ENCODE results near the gene ANKRD42.

ANKRD42 gene

DNA sequence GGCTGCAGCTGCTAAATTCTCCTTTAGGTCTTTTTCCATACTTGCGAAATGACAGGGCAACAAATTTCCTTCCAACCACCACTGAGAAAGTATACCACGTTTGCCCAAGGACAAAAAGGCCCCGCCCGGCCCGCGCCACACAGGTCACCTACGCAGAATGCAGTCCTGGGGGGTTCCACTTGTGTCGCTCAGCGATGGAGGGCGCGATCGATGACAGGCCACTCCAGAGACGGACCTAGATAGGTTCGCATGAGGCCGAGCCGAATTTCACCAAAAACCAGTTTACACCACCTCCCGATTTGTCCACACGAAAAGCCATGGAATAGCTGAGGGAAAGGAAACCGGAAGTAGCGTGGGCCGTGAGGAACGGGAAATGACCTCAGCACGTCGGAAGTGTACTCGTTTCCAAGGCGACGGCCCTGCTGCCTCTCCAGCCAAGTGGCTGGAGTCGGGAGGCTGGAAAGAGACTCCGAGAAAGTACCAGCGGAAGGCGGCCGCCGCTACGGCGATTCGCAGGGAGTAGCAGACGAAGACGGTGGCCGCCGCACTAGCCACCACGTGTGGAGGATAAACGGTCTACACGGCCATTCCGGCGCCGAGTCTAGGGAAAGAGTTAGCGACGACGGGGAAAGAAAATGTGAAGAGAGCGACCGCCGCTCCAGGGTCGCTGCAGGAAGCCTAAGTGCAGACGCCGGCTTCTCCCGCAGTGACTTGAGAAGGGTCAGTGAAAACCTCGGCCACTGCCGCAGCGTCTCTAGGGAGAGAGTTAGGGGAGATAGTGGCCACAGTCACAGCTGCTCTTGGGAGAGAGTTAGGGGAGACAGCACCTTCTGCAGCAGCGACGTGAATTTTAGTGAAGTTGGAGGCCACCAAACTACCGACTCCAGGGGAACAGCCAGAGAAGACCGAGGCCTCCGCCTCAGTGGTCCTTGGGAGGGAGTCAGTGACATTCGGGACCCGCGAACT, at the start of gene ANKRD42:
Gene ANKRD42 (plus strand): TSS at position 398 of the 966 bp plus-strand sequence. CDS start 959 bp downstream, outside the sequence.
- DNase-seq: peak in 55 of 56 donors; percentile 59 to 96 (median 88)

DNA sequence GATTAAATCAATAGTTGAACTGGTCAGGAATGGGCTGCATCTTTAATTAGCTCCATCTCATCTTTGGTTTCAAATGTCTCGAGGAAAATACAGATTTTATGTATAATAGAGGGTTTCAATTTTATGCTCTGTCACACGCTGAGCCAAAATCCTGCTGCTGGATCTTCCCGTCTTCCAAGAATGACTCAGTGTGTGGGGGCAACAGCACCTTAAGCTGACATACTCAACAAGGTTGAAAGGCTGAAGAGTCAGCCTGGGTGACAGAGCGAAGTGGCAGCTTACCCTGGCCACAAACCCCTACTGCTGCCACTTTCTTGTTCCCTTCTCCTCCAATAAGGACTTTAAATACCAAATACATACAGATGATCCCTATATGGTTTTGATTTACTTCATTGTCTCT, 45.6 kb upstream of the ANKRD42 start:
- peak in 15 of 56 donors; percentile 1 to 55 (median 20) for DNase-seq

DNA sequence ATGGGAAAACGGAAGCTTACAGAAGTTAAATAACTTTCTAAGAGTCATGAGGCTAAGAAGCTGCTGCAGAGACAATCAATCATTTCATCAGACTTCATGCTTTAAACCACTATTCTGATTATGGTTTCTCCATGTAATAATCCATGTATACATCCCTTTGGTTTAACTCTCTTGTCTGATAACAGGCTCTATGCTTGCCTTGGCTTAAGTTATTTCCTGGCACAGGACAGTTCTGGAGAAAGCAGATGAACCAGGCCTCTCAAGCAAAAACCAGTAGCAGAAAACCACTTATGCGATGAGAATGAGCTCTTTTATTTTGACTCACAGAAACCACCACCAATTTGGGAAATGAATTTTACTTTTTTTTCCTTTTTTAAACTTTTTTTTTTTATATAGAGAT, 43.1 kb upstream of the ANKRD42 start:
- DNase-seq: no peak

DNA sequence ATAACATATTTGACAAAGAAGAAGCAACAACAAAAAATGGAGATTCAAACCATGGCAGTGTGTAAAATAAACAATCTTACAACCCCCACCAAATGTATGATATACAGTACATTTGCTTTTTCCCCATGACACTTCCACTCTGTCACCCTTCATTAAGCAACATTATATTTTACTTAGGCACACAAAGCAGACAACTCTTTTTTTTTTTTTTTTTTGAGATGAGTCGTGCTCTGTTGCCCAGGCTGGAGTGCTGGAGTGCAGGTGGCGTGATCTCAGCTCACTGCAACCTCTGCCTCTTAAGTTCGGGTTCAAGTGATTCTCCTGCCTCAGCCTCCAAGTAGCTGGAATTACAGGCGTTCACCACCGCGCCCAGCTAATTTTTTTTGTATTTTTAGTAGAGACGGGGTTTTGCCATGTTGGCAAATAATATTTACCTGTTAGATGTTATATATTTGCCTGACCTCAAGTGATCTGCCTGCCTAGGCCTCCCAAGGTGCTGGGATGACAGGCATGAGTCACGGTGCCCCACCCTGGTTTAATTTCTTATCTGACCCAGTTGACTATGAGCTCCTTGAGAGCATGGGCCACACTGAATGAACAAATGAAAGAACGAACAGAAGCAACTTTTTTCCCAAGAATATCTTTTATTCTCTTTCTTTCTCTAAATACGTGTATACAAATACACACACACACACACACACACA, 42.1 kb upstream of the ANKRD42 start:
- no peak for DNase-seq

DNA sequence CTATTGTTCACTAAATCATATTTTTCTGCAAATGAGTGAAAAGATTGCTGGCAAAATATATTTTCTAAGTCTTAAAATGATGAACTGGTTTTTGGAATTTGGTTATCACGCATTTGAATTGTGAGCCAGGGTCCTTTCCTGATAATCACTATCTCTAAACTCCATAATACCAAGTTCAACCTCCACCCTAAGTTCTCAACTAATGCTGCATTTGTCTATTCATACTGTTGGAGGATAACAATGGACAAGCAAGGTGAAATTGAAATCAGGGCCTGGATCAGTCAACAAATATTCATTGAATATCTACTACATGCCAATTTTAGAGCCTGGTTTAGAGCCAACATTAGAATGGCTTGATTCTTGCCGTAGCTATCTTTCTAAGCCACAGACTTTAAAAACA, 41.2 kb upstream of the ANKRD42 start:
- no peak for DNase-seq

DNA sequence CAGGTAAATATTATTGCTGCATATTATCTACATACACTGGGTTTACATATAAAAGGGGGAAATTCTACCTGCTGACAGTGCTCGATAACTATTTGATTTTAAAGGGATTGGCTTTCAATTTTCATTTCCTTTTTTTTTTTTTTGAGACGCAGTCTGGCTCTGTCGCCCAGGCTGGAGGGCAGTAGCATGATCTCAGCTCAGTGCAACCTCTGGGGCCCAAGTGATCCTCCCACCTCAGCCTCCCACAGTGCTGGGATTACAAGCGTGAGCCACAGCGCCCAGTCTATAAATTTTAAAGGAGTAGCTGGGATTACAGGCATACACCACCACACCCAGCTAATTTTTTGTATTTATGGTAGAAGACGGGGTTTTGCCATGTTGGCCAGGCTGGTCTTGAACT, 39.7 kb upstream of the ANKRD42 start:
- no peak for DNase-seq

DNA sequence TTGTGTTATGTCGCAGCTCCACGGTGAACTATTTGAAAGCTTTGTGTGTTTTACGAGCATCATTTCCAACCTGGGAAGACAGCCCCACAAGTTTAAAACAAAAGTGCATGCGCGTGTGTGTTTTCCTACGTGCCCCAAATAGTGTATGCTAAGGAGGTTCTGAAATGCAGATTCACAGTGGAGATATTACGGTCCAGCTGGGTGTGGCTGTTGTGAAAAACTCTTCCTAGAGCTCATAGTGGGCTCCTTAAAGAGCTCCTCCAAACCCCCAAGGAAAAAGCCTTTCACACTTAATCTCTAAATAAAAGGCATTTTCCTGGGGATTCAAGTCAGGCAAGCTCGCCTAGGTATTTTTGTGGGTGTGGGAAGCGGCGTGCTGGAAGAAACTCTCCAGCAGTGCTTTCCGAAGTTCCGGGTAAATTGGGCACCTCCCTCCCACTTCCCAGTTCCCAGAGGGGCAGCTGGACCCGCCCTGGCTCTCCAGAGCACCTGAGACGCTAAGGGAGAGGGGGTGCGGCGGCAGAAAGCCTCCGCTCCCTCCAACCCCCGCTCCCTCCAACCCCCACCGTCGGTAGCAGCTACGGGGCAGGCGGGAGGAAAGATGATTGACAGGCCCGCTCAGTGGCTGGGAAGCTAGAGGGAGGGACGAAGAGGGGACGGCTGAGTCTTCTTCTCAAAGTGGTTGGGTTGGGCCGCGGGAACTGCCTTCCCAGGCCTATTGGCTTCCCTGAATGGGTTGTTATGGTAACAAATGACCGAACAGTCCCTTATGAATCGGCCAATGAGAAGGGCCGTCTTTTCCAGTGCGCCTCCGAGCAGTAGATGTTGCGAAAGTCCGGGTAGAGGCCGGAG, 37.1 kb upstream of the ANKRD42 start:
- DNase-seq: peak; percentile 69 to 100 (median 99)

DNA sequence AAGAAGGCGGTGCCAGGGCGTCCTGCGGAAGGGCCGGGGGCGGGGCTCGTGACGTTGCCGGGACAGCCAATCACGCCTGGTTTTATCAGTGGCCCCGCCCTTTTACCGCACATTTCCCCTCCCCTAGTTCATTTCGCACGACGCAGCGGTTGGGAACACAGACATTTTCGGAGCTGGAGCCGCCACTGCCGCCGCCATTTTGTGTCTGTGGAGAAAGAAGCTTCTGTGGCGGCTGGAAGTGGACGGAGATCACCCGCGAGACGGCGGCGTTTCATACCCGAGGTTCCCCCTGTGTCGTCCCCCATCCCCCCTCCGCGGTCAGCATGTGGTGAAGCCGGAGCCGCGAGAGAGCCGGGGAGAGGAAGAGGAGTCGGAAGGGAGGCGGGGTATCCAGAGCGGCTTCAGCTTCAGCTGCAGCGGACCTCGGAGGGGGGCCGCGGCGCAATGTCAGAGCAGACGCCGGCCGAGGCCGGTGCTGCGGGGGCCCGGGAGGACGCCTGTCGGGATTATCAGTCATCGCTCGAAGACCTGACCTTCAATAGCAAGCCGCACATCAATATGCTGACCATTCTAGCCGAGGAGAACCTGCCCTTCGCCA, 36.4 kb upstream of the ANKRD42 start, which contains the start of gene PCF11:
Gene PCF11 (plus strand): TSS at position 136 of the 598 bp plus-strand sequence. CDS start 309 bp downstream, at position 445.
- DNase-seq: peak in 5 of 56 donors; percentile 90 to 100 (median 98)

DNA sequence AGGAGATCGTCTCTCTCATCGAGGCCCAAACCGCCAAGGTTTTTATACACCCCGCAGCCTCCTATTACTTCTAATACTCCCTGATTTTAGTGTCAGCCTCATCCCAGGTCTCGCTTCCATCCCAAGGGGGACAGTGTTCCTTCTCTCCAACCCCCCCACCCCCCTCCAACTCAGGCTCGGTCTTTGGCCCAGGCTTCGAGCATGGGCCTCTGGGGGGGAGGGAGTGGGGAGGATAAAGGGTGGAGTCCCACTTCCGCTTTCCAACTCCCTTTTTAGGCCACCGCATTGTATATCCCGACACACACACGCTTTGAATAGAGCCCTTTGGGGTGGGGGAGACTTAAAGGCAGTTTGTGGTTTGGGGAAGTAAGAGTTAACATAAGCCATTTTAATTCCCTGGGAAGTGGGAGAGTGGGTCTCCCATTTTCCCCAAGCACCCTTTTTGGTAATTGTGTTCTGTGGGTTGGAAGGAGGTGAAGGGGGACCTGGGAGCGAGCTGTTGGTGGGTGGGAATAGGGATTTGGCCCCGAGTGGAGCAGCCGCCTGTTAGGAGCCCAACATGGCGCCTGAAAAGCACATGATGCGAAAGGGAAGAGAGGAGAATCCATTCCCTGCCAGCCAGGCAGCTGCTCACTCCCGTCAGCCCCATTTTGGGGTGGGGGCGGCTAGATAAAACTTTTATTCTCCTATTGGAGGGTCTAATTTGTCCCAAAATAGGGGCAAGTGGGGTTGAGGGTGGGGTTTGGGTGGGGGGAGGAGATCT, 35.7 kb upstream of the ANKRD42 start:
- DNase-seq: peak in 50 of 56 donors; percentile 18 to 81 (median 58)

DNA sequence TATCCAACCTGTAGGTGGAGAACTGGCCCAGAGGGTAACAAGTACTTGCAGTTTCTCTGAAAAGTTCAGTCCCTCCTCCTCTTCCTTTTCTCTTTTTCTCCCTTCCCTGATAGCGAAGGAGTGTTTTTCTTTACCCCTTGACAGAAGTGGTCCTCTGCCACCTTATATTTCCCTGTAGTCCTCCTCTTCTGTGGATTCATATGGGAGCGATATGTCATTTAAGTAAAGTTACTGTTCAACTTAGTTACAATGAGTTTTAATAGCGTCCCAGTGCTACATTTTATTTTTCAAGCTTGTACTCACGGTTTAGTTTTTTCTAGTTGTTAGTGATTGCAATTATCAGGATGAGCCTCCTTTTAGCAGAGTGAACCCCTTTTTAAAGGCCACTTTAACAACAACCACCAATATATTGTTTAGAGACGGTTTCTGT, 35.1 kb upstream of the ANKRD42 start:
- no peak for DNase-seq

DNA sequence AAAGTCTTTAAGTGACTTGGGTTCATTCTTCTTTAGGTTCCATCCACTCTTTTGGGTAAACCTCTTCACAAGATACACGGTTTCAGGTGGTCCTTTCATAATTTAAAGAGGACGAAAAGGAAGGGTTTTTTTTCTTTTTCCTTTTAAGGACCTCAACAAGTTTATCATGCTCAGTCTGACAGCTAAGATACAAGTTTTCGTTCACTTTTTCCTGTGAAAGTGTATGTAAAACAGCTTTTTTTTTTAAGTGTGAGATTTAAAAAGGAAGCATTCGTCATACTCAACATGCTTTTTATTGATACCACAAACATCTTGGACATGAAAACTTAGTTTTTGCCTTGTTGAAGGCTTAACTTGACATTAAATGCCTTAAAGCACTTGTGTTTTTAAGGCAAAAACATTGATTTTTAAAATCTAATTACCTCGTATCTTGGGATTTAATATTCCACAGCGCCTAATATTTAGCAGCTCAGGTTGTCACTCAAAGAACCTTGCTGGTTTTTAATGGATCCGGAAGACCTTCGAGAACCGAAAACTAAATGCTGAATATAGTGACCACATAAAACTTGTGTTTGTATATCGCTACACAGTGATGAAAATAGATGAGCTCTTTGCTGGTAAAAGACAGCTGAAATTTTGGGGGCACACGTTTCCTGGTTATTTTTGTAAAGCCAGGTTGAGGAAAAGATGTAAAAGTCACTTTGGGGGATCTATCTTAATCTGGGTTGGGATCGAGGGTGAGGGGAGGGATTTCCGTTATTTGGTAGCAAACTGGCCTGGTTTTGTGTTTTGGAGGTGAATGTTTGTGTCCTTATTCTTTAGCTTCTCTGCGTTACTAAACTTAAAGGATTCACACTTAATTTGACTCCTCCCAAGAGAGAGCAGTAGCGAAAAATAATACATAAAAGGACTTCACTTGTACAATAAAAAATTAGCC, 34.3 kb upstream of the ANKRD42 start:
- no peak for DNase-seq

DNA sequence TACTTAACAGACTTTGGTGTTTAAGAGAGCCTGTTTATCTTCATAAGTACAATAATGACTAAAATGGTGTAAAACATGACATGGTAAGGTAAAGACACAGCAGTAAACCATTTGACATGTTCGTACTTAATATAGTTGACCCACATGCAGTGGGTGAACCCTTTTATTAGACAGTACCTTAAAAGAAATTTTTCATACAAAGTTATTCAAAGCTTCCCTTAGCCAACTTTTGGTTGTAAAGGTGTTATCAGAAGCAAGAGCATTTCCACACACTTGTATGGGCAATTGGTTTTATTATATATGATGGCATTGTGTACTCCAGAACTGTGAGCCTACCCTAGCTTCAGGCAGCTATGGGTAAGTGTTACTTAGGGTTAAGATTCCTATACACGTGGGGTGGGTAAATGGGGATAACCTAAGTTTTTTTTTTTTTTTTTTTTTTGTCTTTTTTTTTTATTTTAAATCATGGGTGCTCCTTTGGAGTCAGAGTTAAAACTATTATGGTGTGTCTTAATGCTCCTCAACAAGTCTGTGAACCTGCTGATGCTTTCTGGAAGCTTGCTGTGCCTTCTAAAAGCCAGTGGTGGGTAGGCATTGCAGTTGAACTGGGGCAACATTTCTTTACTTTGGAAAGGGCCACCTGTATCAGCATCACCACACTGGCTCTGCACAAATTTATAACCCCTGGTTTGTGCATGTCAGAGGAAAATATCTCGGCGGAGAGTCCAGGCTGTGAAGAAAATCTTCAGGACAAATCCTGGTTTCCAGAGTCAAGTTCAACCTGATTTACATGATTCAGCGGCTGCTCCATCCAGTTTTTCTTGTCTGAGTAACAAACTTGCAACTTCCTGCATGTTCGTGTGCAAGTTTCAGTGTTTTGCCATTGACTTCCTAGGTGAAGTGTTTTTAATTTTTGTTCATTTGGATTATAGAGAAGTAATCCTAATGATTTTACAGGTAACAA, 33.3 kb upstream of the ANKRD42 start:
- DNase-seq: peak in 1 of 56 donors; percentile 13

DNA sequence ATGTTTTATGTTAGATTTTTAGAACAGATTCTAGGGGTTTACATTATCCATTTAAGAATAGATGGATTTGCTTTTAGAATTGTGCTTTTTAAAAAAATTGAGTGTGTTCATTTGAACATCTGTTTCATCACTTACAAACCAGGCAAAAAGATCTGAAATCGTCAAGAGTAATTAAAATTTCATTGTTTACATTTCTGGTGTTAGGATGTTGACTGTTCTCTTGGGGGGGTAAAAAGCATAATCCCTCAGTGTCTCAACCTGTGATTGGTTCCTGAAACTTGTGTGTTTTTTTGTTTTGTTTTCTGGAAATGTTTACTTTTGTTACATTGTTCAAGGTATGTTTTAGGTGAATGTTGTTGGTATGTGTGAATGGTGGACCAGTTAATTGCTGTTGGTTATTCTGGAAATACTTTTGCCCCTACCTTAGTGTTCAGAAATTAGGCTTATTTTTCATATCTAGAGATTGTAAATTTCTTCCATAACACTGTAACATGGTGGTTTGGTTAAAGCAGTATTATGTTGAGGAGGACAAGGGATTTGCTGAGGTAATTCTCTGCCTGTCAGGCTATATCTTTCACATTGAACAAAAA, 31.8 kb upstream of the ANKRD42 start:
- no peak for DNase-seq

DNA sequence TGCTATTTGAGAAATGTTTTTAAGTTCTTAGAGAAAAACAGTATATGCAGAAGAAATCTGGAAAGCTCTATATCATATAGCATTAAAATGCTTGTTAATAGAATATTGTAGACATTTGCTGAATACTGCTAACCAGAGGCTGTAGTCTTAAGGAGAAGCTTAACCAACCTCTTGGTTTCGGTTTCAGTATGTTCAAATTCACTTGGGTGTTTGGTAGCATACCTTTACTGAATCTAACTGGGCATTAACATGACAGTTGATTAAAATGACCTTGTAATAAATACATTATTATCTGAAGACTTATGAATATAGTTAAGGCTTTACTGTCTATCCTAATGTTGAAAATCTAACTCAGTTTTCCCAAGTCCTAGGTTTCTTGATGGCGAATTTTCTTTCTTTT, 31.1 kb upstream of the ANKRD42 start:
- no peak for DNase-seq

DNA sequence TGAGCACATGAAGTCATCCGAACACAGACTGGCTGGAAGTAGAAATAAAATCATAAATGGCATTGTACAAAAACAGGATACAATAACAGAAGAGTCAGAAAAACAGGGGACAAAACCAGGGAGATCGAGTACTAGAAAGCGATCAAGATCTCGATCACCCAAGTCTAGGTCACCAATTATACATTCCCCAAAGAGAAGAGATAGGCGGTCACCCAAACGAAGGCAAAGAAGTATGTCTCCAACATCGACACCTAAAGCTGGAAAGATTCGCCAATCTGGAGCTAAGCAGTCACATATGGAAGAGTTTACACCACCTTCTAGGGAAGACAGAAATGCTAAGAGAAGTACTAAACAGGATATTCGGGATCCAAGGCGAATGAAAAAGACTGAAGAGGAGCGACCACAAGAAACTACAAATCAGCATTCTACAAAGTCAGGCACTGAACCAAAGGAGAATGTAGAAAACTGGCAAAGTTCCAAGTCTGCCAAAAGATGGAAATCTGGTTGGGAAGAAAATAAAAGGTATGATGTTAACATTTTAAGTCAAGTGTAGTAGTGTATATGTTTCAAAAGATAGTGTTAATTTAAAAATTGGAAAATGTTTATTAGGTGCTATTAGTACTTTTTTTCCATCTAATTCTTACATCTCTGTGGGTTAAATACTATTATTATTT, 27.2 kb upstream of the ANKRD42 start:
- DNase-seq: no peak

DNA sequence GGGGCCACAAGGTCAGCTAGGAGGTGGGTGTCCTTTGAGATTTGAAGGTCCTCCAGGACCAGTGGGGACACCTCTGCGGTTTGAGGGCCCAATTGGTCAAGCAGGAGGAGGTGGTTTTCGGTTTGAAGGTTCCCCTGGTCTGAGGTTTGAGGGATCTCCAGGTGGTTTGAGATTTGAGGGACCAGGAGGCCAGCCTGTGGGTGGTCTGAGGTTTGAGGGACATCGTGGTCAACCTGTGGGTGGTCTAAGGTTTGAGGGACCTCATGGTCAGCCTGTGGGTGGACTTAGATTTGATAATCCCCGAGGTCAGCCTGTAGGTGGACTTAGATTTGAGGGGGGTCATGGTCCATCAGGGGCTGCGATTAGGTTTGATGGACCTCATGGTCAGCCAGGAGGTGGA, 24.8 kb upstream of the ANKRD42 start:
- DNase-seq: no peak

DNA sequence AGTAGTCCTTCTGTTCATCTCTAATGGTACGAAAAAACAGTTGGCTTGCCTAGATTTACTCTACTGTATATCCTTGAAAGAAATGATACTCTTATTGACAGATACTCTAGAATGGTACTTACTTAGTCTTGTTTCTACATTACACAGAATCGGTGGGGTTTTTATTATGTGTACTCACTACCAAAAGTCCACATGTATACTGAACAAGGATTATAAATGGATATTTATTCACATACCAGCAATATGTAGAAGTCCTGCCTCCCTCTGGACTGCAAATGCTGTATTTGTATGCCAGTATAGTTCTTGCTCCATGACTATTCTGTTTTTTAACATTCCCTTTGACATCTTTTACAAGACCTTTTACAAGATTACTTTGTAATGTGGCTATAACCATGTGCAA, 22.6 kb upstream of the ANKRD42 start:
- DNase-seq: no peak

Measured in nucleus accumbens (tissue), 56 donors.